ENCODE results near the gene TUBB2B. TPM values are rescaled to one million over a fixed set of nuclear protein-coding genes. Genes with fewer than 3 reads are reported as not detected.
"Not testable (repeated sequence)": the region's sequence is repeated elsewhere in the genome, so short reads cannot be mapped to it uniquely, and the experiment has no call there.

The TUBB2B gene
- total RNA-seq, 1 donor from 2014 or later = 144 TPM

DNA sequence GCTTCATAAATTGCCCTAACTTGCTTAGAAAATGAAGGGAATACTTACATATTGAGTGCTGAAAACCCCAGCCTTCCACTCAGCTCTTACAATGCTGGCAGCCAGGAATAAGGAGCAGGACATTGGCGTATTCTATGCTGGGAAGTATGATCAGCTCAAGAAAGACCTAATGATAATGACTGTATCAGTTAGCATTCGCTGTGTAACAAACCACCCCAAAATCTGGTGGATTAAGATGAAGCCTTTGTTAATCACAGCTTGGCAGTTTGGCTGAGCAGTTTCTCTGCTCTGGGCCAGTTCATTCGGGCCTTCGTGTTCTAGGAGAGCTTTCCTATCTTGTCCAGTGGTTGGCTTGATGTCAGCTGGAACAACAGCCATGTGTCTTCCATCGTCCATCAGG is 36.7 kb downstream of the TUBB2B start:
- Histone ChIP-seq H3K4me2 (ENCODE audit: low read length) (no peak overlapping the region), H3K36me3 (ENCODE audit: insufficient read depth, low read length) (no peaks in the 10 kb centered on the region), H3K27ac (ENCODE audit: low read depth, low read length) (no peak overlapping the region), H3K9ac (ENCODE audit: low read length) (no peak overlapping the region), H3K79me2 (ENCODE audit: insufficient read depth, low read length) (no peaks in the 10 kb centered on the region), H3K4me1 (ENCODE audit: insufficient read depth, low read length) (peaks cover 17% of the 10 kb centered on the region), H4K20me1 (ENCODE audit: insufficient read depth, low read length) (no peaks in the 10 kb centered on the region), H2AFZ (ENCODE audit: low read depth, low read length) (no peak overlapping the region), H3K9me3 (ENCODE audit: insufficient read depth, low read depth, low read length) (no peaks in the 10 kb centered on the region), H3K27me3 (ENCODE audit: insufficient read depth, low read length) (peaks cover 4% of the 10 kb centered on the region), H3K4me3 (ENCODE audit: insufficient read depth, low read depth, low read length) (no peak overlapping the region)
- Mint-ChIP-seq H3K27me3 (ENCODE audit: low read depth, unreplicated experiment) (peaks cover 5% of the 10 kb centered on the region), H3K4me1 (ENCODE audit: low read depth, unreplicated experiment) (peaks cover 6% of the 10 kb centered on the region), H3K4me3 (ENCODE audit: unreplicated experiment) (no peak overlapping the region), H3K36me3 (ENCODE audit: low read depth, unreplicated experiment) (peaks cover 2% of the 10 kb centered on the region), H3K27ac (ENCODE audit: unreplicated experiment) (no peak overlapping the region), H3K9me3 (ENCODE audit: unreplicated experiment) (peaks cover 2% of the 10 kb centered on the region)
- no peak for DNase-seq (ENCODE audit: low read depth)
- TF ChIP-seq EZH2 (IDR thresholded peaks at IDR 0.05; ENCODE audit: insufficient read depth, low read length) = no peak
- TF ChIP-seq, protein P1, sequence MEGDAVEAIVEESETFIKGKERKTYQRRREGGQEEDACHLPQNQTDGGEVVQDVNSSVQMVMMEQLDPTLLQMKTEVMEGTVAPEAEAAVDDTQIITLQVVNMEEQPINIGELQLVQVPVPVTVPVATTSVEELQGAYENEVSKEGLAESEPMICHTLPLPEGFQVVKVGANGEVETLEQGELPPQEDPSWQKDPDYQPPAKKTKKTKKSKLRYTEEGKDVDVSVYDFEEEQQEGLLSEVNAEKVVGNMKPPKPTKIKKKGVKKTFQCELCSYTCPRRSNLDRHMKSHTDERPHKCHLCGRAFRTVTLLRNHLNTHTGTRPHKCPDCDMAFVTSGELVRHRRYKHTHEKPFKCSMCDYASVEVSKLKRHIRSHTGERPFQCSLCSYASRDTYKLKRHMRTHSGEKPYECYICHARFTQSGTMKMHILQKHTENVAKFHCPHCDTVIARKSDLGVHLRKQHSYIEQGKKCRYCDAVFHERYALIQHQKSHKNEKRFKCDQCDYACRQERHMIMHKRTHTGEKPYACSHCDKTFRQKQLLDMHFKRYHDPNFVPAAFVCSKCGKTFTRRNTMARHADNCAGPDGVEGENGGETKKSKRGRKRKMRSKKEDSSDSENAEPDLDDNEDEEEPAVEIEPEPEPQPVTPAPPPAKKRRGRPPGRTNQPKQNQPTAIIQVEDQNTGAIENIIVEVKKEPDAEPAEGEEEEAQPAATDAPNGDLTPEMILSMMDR (IDR thresholded peaks at IDR 0.05; ENCODE audit: insufficient read depth, low read depth, low read length) = no peak
- FAIRE-seq = no peak

DNA sequence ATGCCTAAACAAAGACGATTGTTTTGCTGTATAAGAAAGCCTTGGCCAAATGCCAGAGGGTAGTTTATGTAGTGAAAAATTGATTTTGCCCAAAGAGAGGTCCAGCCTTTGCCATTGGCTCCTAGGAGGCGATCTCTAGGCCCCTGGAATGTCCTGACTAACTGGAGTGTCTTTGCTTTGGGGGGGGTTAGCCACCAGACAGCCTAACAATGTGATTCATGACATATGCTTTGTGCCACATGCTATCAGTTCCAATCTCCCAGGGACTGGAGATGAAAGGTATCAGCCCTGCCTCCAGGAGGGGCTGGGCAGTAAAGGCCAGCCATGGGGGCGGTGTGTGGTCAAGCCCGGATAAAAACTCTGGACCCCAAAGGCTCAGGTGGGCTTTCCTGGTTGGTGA is 37.4 kb downstream of the TUBB2B start:
- peaks cover 13% of the 10 kb centered on the region for H3K4me1 ChIP-seq (ENCODE audit: insufficient read depth, low read length)
- no peak for FAIRE-seq
- H3K27ac ChIP-seq (ENCODE audit: low read depth, low read length) = no peak overlapping the region
- Mint-ChIP-seq H3K27me3 (ENCODE audit: low read depth, unreplicated experiment) (peaks cover 8% of the 10 kb centered on the region), H3K4me3 (ENCODE audit: unreplicated experiment) (no peak overlapping the region), H3K4me1 (ENCODE audit: low read depth, unreplicated experiment) (peaks cover 6% of the 10 kb centered on the region), H3K9me3 (ENCODE audit: unreplicated experiment) (peaks cover 2% of the 10 kb centered on the region), H3K36me3 (ENCODE audit: low read depth, unreplicated experiment) (peaks cover 2% of the 10 kb centered on the region), H3K27ac (ENCODE audit: unreplicated experiment) (peak overlapping the region; percentile 77)
- no peak overlapping the region for H2AFZ ChIP-seq (ENCODE audit: low read depth, low read length)
- H3K36me3 ChIP-seq (ENCODE audit: insufficient read depth, low read length) = no peaks in the 10 kb centered on the region
- no peaks in the 10 kb centered on the region for H3K79me2 ChIP-seq (ENCODE audit: insufficient read depth, low read length)
- no peaks in the 10 kb centered on the region for H3K9me3 ChIP-seq (ENCODE audit: insufficient read depth, low read depth, low read length)
- H3K9ac ChIP-seq (ENCODE audit: low read length) = no peak overlapping the region
- H3K4me2 ChIP-seq (ENCODE audit: low read length) = no peak overlapping the region
- no peak overlapping the region for H3K4me3 ChIP-seq (ENCODE audit: insufficient read depth, low read depth, low read length)
- no peaks in the 10 kb centered on the region for H4K20me1 ChIP-seq (ENCODE audit: insufficient read depth, low read length)
- no peak for TF ChIP-seq EZH2 (IDR thresholded peaks at IDR 0.05; ENCODE audit: insufficient read depth, low read length)
- TF ChIP-seq, protein P1 (IDR thresholded peaks at IDR 0.05; ENCODE audit: insufficient read depth, low read depth, low read length) = no peak
- peaks cover 4% of the 10 kb centered on the region for H3K27me3 ChIP-seq (ENCODE audit: insufficient read depth, low read length)
- DNase-seq (ENCODE audit: low read depth) = no peak

DNA sequence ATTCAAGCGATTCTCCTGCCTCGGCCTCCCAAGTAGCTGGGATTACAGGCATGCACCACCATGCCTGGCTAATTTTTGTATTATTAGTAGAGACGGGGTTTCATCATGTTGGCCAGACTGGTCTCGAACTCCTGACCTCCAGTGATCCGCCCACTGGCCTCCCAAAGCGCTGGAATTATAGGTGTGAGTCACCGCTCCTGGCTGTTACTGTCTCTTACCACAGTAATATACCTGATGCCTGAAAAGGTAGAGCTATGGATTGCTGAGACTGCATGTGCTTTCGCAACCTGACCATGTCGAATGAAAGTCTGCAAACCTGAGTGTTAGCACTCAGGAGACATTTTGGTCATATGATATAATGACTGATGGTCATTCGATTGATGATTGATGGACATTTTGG is 38.3 kb downstream of the TUBB2B start:
- not testable (repeated sequence) for H2AFZ ChIP-seq (ENCODE audit: low read depth, low read length); H3K4me1 Mint-ChIP-seq (ENCODE audit: low read depth, unreplicated experiment); H3K9me3 Mint-ChIP-seq (ENCODE audit: unreplicated experiment); DNase-seq (ENCODE audit: low read depth); FAIRE-seq; H3K79me2 ChIP-seq (ENCODE audit: insufficient read depth, low read length); H3K27me3 ChIP-seq (ENCODE audit: insufficient read depth, low read length); H3K27ac Mint-ChIP-seq (ENCODE audit: unreplicated experiment); H3K27ac ChIP-seq (ENCODE audit: low read depth, low read length); H3K9me3 ChIP-seq (ENCODE audit: insufficient read depth, low read depth, low read length); H3K4me1 ChIP-seq (ENCODE audit: insufficient read depth, low read length); H3K4me3 ChIP-seq (ENCODE audit: insufficient read depth, low read depth, low read length); H3K36me3 Mint-ChIP-seq (ENCODE audit: low read depth, unreplicated experiment); H3K4me2 ChIP-seq (ENCODE audit: low read length); H3K4me3 Mint-ChIP-seq (ENCODE audit: unreplicated experiment); H4K20me1 ChIP-seq (ENCODE audit: insufficient read depth, low read length); H3K36me3 ChIP-seq (ENCODE audit: insufficient read depth, low read length); H3K9ac ChIP-seq (ENCODE audit: low read length)
- H3K27me3 Mint-ChIP-seq (ENCODE audit: low read depth, unreplicated experiment) = peaks cover 10% of the 10 kb centered on the region
